Thymus (tissue), 11 donors: Measurements from ENCODE around the gene ESPNL. TPM values are rescaled to one million over a fixed set of nuclear protein-coding genes. Genes with fewer than 3 reads are reported as not detected.
A peak's percentile ranks its signal among the peaks of the same experiment; 100 is the strongest.

Source experiments
- DNase-seq, 9 donors: peaks; one replicate each; pipeline ENCODE4 v3.0.0-alpha.2; 2013; ENCODE audit warnings: low spot score in 9 of 9, low read depth in 6 of 9, missing footprints in 1 of 9
- H3K27ac ChIP-seq, 2 donors: one replicate each; pipeline ENCODE4 v1.5.1; 2013; ENCODE audit warnings: control low read depth in 1 of 2, low read depth in 1 of 2, low read length in 1 of 2, mild to moderate bottlenecking in 1 of 2, moderate library complexity in 1 of 2
- H3K27me3 ChIP-seq, 2 donors: one replicate each; pipeline ENCODE4 v1.5.1; 2013; ENCODE audit warnings: low read length in 1 of 2; ENCODE audit not compliant: control insufficient read depth in 2 of 2, insufficient read depth in 1 of 2
- H3K36me3 ChIP-seq, 2 donors: one replicate each; pipeline ENCODE4 v1.5.1; 2013; ENCODE audit warnings: low read length in 1 of 2, mild to moderate bottlenecking in 1 of 2, moderate library complexity in 1 of 2; ENCODE audit not compliant: control insufficient read depth in 2 of 2, insufficient read depth in 2 of 2
- H3K4me1 ChIP-seq, 2 donors: one replicate each; pipeline ENCODE4 v1.5.1; 2013; ENCODE audit warnings: low read length in 2 of 2; ENCODE audit not compliant: control insufficient read depth in 2 of 2, insufficient read depth in 2 of 2
- H3K4me3 ChIP-seq, 2 donors: one replicate each; pipeline ENCODE4 v1.5.1; 2013; ENCODE audit warnings: low read length in 2 of 2, control low read depth in 1 of 2, mild to moderate bottlenecking in 1 of 2
- H3K9me3 ChIP-seq, 2 donors: one replicate each; pipeline ENCODE4 v1.5.1; 2013; ENCODE audit warnings: low read length in 1 of 2, mild to moderate bottlenecking in 1 of 2; ENCODE audit not compliant: control insufficient read depth in 2 of 2, insufficient read depth in 1 of 2
- WGBS: extraction: QIAGEN DNeasy Blood & Tissue Kit; methylation state at CpG from one replicate; pipeline ENCODE4 v1.1.7; 2013; 5-methylcytosine and 5-hydroxymethylcytosine counted together
- polyA plus RNA-seq: library from polyadenylated mRNA; stranded (reverse); fragments of 200-250 nt; gene quantifications from one replicate; pipeline ENCODE4 v1.2.3, GENCODE V29; 2013
- total RNA-seq: library from RNA; stranded (reverse); fragments of 120-200 nt; gene quantifications from one replicate; pipeline ENCODE4 v1.2.4, GENCODE V29; 2013
- donor health status: healthy.

The ESPNL gene
- total and polyA plus RNA-seq, 2 donors = 0.66 to 1.5 TPM

- no peak for DNase-seq
- Histone ChIP-seq H3K27me3 (peaks cover 34 to 63% of the 10 kb centered on the region in 2 donors), H3K4me1 (peaks cover 8 to 21% of the 10 kb centered on the region in 2 donors), H3K27ac (no peak overlapping the region), H3K4me3 (no peak overlapping the region), H3K9me3 (peaks cover 0 to 7% of the 10 kb centered on the region in 2 donors), H3K36me3 (no peaks in the 10 kb centered on the region)
- WGBS = 89% methylated on average over 14 of the region's 14 CpGs
Measured at GRCh38 chr2:238157506-238158017, 57.4 kb downstream of the ESPNL start.

- no peak for DNase-seq
- Histone ChIP-seq H3K4me3 (no peak overlapping the region), H3K4me1 (peaks cover 8 to 21% of the 10 kb centered on the region in 2 donors), H3K36me3 (no peaks in the 10 kb centered on the region), H3K27me3 (peaks cover 39 to 68% of the 10 kb centered on the region in 2 donors), H3K9me3 (peaks cover 0 to 7% of the 10 kb centered on the region in 2 donors), H3K27ac (no peak overlapping the region)
- 70% methylated on average over 21 of the region's 21 CpGs for WGBS
Measured at GRCh38 chr2:238158018-238158508, 57.9 kb downstream of the ESPNL start.

GRCh38 chr2:238158509-238159070, 58.5 kb downstream of the ESPNL start, which contains the start of gene ERFE:
TSS of gene ERFE (plus strand) at chr2:238158970. CDS start at chr2:238159008, 38 bp downstream.
- Histone ChIP-seq H3K9me3 (peaks cover 0 to 7% of the 10 kb centered on the region in 2 donors), H3K4me1 (peaks cover 8 to 21% of the 10 kb centered on the region in 2 donors), H3K27ac (no peak within 1 kb of the TSS), H3K4me3 (peak within 1 kb of the TSS in 1 of 2 donors; percentile 38), H3K27me3 (peaks cover 45 to 72% of the 10 kb centered on the region in 2 donors), H3K36me3 (no peaks in the 10 kb centered on the region)
- WGBS = 10% methylated on average over 59 of the region's 61 CpGs
- DNase-seq = peak in 4 of 9 donors; percentile 28 to 56 (median 34)

GRCh38 chr2:238159071-238159539, 59.0 kb downstream of the ESPNL start:
- Histone ChIP-seq H3K36me3 (no peaks in the 10 kb centered on the region), H3K27me3 (peaks cover 50 to 76% of the 10 kb centered on the region in 2 donors), H3K9me3 (peaks cover 0 to 3% of the 10 kb centered on the region in 2 donors), H3K4me3 (peak overlapping the region in 1 of 2 donors; percentile 38), H3K27ac (no peak overlapping the region), H3K4me1 (peaks cover 8 to 21% of the 10 kb centered on the region in 2 donors)
- no peak for DNase-seq
- WGBS = 2% methylated on average over 52 of the region's 52 CpGs

GRCh38 chr2:238159661-238160205, 59.6 kb downstream of the ESPNL start:
- Histone ChIP-seq H3K27me3 (peaks cover 54 to 82% of the 10 kb centered on the region in 2 donors), H3K27ac (no peak overlapping the region), H3K4me3 (no peak overlapping the region), H3K9me3 (no peaks in the 10 kb centered on the region), H3K4me1 (peaks cover 8 to 21% of the 10 kb centered on the region in 2 donors), H3K36me3 (no peaks in the 10 kb centered on the region)
- 49% methylated on average over 10 of the region's 10 CpGs for WGBS
- no peak for DNase-seq

GRCh38 chr2:238160206-238161129, 60.3 kb downstream of the ESPNL start:
- Histone ChIP-seq H3K27ac (no peak overlapping the region), H3K36me3 (no peaks in the 10 kb centered on the region), H3K27me3 (peaks cover 57 to 88% of the 10 kb centered on the region in 2 donors), H3K9me3 (no peaks in the 10 kb centered on the region), H3K4me1 (peaks cover 8 to 21% of the 10 kb centered on the region in 2 donors), H3K4me3 (no peak overlapping the region)
- DNase-seq = peak in 8 of 9 donors; percentile 14 to 70 (median 41)
- 57% methylated on average over 23 of the region's 23 CpGs for WGBS

GRCh38 chr2:238161291-238162051, 61.3 kb downstream of the ESPNL start:
- Histone ChIP-seq H3K4me1 (peaks cover 8 to 19% of the 10 kb centered on the region in 2 donors), H3K36me3 (no peaks in the 10 kb centered on the region), H3K27me3 (peaks cover 57 to 83% of the 10 kb centered on the region in 2 donors), H3K4me3 (no peak overlapping the region), H3K9me3 (no peaks in the 10 kb centered on the region), H3K27ac (no peak overlapping the region)
- DNase-seq = no peak
- 96% methylated on average over 21 of the region's 21 CpGs for WGBS

- H3K9me3 ChIP-seq = no peaks in the 10 kb centered on the region
- WGBS = 94% methylated on average over 14 of the region's 14 CpGs
- no peak for DNase-seq
- no peak overlapping the region for H3K27ac ChIP-seq
- peaks cover 57 to 79% of the 10 kb centered on the region in 2 donors for H3K27me3 ChIP-seq
- peaks cover 0 to 7% of the 10 kb centered on the region in 2 donors for H3K36me3 ChIP-seq
- H3K4me1 ChIP-seq = peaks cover 8 to 23% of the 10 kb centered on the region in 2 donors
- H3K4me3 ChIP-seq = no peak overlapping the region
Measured at GRCh38 chr2:238162251-238162845, 62.2 kb downstream of the ESPNL start.
